ENCODE data around the gene MIGA2.

- no peak for TF ChIP-seq JUN (IDR thresholded peaks at IDR 0.05)
- no peak for TF ChIP-seq CHD2 (IDR thresholded peaks at IDR 0.05; ENCODE audit: low read length, partially characterized antibody)
- no peak for TF ChIP-seq MAX (IDR thresholded peaks at IDR 0.05)
- TF ChIP-seq, protein P1, sequence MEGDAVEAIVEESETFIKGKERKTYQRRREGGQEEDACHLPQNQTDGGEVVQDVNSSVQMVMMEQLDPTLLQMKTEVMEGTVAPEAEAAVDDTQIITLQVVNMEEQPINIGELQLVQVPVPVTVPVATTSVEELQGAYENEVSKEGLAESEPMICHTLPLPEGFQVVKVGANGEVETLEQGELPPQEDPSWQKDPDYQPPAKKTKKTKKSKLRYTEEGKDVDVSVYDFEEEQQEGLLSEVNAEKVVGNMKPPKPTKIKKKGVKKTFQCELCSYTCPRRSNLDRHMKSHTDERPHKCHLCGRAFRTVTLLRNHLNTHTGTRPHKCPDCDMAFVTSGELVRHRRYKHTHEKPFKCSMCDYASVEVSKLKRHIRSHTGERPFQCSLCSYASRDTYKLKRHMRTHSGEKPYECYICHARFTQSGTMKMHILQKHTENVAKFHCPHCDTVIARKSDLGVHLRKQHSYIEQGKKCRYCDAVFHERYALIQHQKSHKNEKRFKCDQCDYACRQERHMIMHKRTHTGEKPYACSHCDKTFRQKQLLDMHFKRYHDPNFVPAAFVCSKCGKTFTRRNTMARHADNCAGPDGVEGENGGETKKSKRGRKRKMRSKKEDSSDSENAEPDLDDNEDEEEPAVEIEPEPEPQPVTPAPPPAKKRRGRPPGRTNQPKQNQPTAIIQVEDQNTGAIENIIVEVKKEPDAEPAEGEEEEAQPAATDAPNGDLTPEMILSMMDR (IDR thresholded peaks at IDR 0.05) = no peak; the same call in 1 of the 3 replicates
- TF ChIP-seq FOSL2 (IDR thresholded peaks at IDR 0.05) = no peak
- no peak for TF ChIP-seq FOSL2 (CRISPR knock-in tag; IDR thresholded peaks at IDR 0.05)
- no peak for TF ChIP-seq RFX5 (IDR thresholded peaks at IDR 0.05)
- TF ChIP-seq CHD4 (IDR thresholded peaks at IDR 0.05; ENCODE audit: borderline replicate concordance) = no peak
- no peak for TF ChIP-seq NR3C1 (IDR thresholded peaks at IDR 0.05)
- no peak for TF ChIP-seq POLR2A (IDR thresholded peaks at IDR 0.05; ENCODE audit: low read length)
- TF ChIP-seq, protein P2, sequence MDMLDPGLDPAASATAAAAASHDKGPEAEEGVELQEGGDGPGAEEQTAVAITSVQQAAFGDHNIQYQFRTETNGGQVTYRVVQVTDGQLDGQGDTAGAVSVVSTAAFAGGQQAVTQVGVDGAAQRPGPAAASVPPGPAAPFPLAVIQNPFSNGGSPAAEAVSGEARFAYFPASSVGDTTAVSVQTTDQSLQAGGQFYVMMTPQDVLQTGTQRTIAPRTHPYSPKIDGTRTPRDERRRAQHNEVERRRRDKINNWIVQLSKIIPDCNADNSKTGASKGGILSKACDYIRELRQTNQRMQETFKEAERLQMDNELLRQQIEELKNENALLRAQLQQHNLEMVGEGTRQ (IDR thresholded peaks at IDR 0.05) = no peak
- TF ChIP-seq HMGXB4 (CRISPR knock-in tag; IDR thresholded peaks at IDR 0.05; ENCODE audit: borderline replicate concordance) = no peak
Observed at GRCh38 chr9:129007035-129007765, 29.2 kb upstream of the MIGA2 start.

Measured in A549 (cell line).